Loucy (cell line): ENCODE results near the gene WNK2.

Source experiments
- EZH2phosphoT487 ChIP-seq: fragments of 200-600 bp; IDR thresholded peaks from 2 replicates; pipeline ENCODE4 v1.6.1; 2018; ENCODE audit warnings: antibody characterized with exemption, mild to moderate bottlenecking, moderate library complexity, borderline replicate concordance
- TF ChIP-seq, protein P1 (sequence below): fragments of 200-600 bp; sonication (generic); conservative IDR thresholded peaks from 2 replicates; pipeline ENCODE4 v1.5.1; 2014; ENCODE audit warnings: mild to moderate bottlenecking, antibody characterized with exemption, low read length

GRCh38 chr9:93264338-93265125 lies 80.6 kb downstream of the WNK2 start:
- TF ChIP-seq, protein P1, sequence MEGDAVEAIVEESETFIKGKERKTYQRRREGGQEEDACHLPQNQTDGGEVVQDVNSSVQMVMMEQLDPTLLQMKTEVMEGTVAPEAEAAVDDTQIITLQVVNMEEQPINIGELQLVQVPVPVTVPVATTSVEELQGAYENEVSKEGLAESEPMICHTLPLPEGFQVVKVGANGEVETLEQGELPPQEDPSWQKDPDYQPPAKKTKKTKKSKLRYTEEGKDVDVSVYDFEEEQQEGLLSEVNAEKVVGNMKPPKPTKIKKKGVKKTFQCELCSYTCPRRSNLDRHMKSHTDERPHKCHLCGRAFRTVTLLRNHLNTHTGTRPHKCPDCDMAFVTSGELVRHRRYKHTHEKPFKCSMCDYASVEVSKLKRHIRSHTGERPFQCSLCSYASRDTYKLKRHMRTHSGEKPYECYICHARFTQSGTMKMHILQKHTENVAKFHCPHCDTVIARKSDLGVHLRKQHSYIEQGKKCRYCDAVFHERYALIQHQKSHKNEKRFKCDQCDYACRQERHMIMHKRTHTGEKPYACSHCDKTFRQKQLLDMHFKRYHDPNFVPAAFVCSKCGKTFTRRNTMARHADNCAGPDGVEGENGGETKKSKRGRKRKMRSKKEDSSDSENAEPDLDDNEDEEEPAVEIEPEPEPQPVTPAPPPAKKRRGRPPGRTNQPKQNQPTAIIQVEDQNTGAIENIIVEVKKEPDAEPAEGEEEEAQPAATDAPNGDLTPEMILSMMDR = no peak
- TF ChIP-seq EZH2phosphoT487 = no peak
